HL-60 (cell line): ENCODE results near the gene GAB1.

Experiments
- DNase-seq, 2 experiments: peaks; one replicate each; pipeline ENCODE4 v3.0.0-alpha.2; 2010 to 2020; ENCODE audit warnings: low read depth in 1 of 2, low spot score in 1 of 2
- H3K27ac ChIP-seq: fragments of 250-450 bp; sonication (Bioruptor Pico); replicated peaks from 2 replicates; pipeline ENCODE4 v1.5.1; 2020; ENCODE audit warnings: mild to moderate bottlenecking, moderate library complexity
- H3K27me3 ChIP-seq: fragments of 250-450 bp; sonication (Bioruptor Pico); 2 replicates; pipeline ENCODE4 v1.5.1; 2021; ENCODE audit warnings: mild to moderate bottlenecking, moderate library complexity; ENCODE audit not compliant: insufficient read depth, poor library complexity, severe bottlenecking
- H3K4me3 ChIP-seq: replicated peaks from 2 replicates; pipeline ENCODE4 v1.5.1; 2011; ENCODE audit warnings: mild to moderate bottlenecking, control low read depth, low read length; ENCODE audit not compliant: insufficient read depth
- GABPA ChIP-seq: IDR thresholded peaks from 2 replicates; pipeline ENCODE4 v1.6.1; 2012; ENCODE audit warnings: low read depth
- POLR2AphosphoS5 ChIP-seq: IDR thresholded peaks from 2 replicates; pipeline ENCODE4 v1.6.1; 2012; ENCODE audit warnings: low read depth
- REST ChIP-seq: IDR thresholded peaks from 2 replicates; pipeline ENCODE4 v1.6.1; 2012; ENCODE audit warnings: low read depth; ENCODE audit not compliant: insufficient replicate concordance
- SPI1 ChIP-seq: IDR thresholded peaks from 2 replicates; pipeline ENCODE4 v1.6.1; 2012; ENCODE audit warnings: low read depth, mild to moderate bottlenecking, borderline replicate concordance
- TF ChIP-seq, protein P1 (sequence below): IDR thresholded peaks from one replicate; pipeline ENCODE4 v1.5.1; 2011; ENCODE audit warnings: low read length, control low read depth, inconsistent platforms; ENCODE audit not compliant: insufficient read depth

Gene GAB1

GRCh38 chr4:143486314-143486713 is 149.6 kb downstream of the GAB1 start:
- TF ChIP-seq GABPA (no peak), POLR2AphosphoS5 (no peak), REST (no peak), SPI1 (no peak)
- TF ChIP-seq, protein P1, sequence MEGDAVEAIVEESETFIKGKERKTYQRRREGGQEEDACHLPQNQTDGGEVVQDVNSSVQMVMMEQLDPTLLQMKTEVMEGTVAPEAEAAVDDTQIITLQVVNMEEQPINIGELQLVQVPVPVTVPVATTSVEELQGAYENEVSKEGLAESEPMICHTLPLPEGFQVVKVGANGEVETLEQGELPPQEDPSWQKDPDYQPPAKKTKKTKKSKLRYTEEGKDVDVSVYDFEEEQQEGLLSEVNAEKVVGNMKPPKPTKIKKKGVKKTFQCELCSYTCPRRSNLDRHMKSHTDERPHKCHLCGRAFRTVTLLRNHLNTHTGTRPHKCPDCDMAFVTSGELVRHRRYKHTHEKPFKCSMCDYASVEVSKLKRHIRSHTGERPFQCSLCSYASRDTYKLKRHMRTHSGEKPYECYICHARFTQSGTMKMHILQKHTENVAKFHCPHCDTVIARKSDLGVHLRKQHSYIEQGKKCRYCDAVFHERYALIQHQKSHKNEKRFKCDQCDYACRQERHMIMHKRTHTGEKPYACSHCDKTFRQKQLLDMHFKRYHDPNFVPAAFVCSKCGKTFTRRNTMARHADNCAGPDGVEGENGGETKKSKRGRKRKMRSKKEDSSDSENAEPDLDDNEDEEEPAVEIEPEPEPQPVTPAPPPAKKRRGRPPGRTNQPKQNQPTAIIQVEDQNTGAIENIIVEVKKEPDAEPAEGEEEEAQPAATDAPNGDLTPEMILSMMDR = no peak
- DNase-seq = no peak
- Histone ChIP-seq H3K4me3 (no peak overlapping the region), H3K27me3 (no peaks in the 10 kb centered on the region), H3K27ac (no peak overlapping the region)

DNA sequence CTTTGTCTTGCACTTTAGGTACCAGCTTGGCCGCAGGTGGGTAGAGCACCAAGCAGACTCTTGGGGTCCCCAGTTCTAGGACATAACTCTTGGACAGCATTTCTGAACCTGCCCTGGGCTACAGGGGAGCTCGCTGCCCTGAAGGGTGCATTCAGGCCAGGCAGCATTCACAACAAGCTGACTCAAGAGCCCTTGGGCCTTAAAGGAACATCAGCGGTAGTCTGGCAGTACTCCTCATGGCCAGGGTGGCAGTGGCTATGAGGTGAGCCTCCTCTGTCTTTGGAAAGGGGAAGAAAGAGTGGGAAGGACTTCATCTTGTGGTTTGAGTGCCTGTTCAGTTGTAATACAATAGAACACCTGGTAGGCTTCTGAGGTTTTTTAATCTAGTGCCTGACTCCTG is 152.0 kb downstream of the GAB1 start:
- Histone ChIP-seq H3K27me3 (no peaks in the 10 kb centered on the region), H3K27ac (no peak overlapping the region), H3K4me3 (no peak overlapping the region)
- DNase-seq = no peak
- no peak for TF ChIP-seq SPI1
- TF ChIP-seq POLR2AphosphoS5 = no peak
- TF ChIP-seq, protein P1 = no peak
- TF ChIP-seq REST = no peak
- no peak for TF ChIP-seq GABPA

- DNase-seq = no peak
- Histone ChIP-seq H3K4me3 (no peak overlapping the region), H3K27ac (no peak overlapping the region), H3K27me3 (no peaks in the 10 kb centered on the region)
- no peak for TF ChIP-seq SPI1
- TF ChIP-seq, protein P1 = no peak
- TF ChIP-seq POLR2AphosphoS5 = no peak
- TF ChIP-seq GABPA = no peak
- TF ChIP-seq REST = no peak
These were observed 152.4 kb downstream of the GAB1 start for GRCh38 chr4:143489106-143489505.
